Kidney (tissue), 14 donors: Measurements from ENCODE around the gene SETD3. TPM values are rescaled to one million over a fixed set of nuclear protein-coding genes. Genes with fewer than 3 reads are reported as not detected.

ENCODE experiments used
- DNase-seq, 5 donors: peaks; one replicate each; pipeline ENCODE4 v3.0.0-alpha.2; 2013 to 2020
- FAIRE-seq: peaks from 2 replicates; lab custom pipeline; 2012; peaks lifted over from hg19 to GRCh38; lab: Jason Lieb, UNC
- H3K27ac ChIP-seq, 2 donors: one replicate each; pipeline ENCODE4 v1.7.0; 2013; ENCODE audit warnings: low read depth in 2 of 2, low read length in 2 of 2, inconsistent platforms in 1 of 2
- H3K27me3 ChIP-seq: one replicate; pipeline ENCODE4 v1.7.1; 2013; ENCODE audit warnings: low read length, inconsistent platforms; ENCODE audit not compliant: control insufficient read depth, insufficient read depth
- H3K36me3 ChIP-seq, 3 donors: one replicate each; pipeline versions ENCODE4 v1.7.0 to v1.7.1; 2013; ENCODE audit warnings: low read length in 3 of 3, control low read depth in 1 of 3, inconsistent platforms in 1 of 3; ENCODE audit not compliant: insufficient read depth in 3 of 3, control insufficient read depth in 2 of 3
- H3K4me1 ChIP-seq, 3 donors: one replicate each; pipeline versions ENCODE4 v1.7.0 to v1.7.1; 2013; ENCODE audit warnings: low read length in 3 of 3, inconsistent platforms in 1 of 3, low read depth in 1 of 3; ENCODE audit not compliant: control insufficient read depth in 2 of 3, insufficient read depth in 2 of 3
- H3K4me3 ChIP-seq, 3 donors: one replicate each; pipeline versions ENCODE4 v1.7.0 to v1.8.1; 2013; ENCODE audit warnings: low read length in 3 of 3, control low read depth in 1 of 3, inconsistent platforms in 1 of 3
- H3K9ac ChIP-seq, 3 donors: one replicate each; pipeline versions ENCODE4 v1.7.0 to v1.7.1; 2013; ENCODE audit warnings: low read length in 3 of 3, control low read depth in 1 of 3, inconsistent platforms in 1 of 3
- H3K9me3 ChIP-seq, 3 donors: one replicate each; pipeline versions ENCODE4 v1.7.0 to v1.7.1; 2013; ENCODE audit warnings: low read length in 3 of 3, control low read depth in 1 of 3, inconsistent platforms in 1 of 3; ENCODE audit not compliant: control insufficient read depth in 2 of 3, insufficient read depth in 1 of 3
- CTCF ChIP-seq: IDR thresholded peaks from 3 replicates; pipeline ENCODE4 v1.5.1; 2012; ENCODE audit warnings: mild to moderate bottlenecking, moderate library complexity, borderline replicate concordance; ENCODE audit not compliant: insufficient read depth; ENCODE audit errors: extremely low read depth
- intact Hi-C: fragments of 100-400 bp; cut with DNase I; formaldehyde crosslinking; loops from one replicate; pipeline ENCODE4 v1.11.1; 2022
- polyA plus RNA-seq: library from polyadenylated mRNA; stranded (reverse); fragments of 350-450 nt; fragmentation: Illumina TruSeq; extraction: RNeasy Lipid Tissue Mini Kit (QIAGEN cat#74804); gene quantifications from one replicate; pipeline ENCODE4 v1.2.3, GENCODE V29; 2014; ENCODE audit warnings: low read depth, low replicate concordance; ENCODE audit not compliant: insufficient read depth
- total RNA-seq: library from RNA; stranded (reverse); fragmentation: NEBNext Ultra II Directional; extraction: Animal tissue kit (Norgen Biotek cat#: 25700); gene quantifications from one replicate; pipeline ENCODE4 v1.2.1, GENCODE V29; 2021
- donor health status: control.
- donor health status: control.
- donor health status: control.
- donor health status: control.
- donor health status: control.
- donor health status: DM: yes; HTN: yes; CAD: no.
- donor health status: Normal renal cell carcinoma (clear cell type).

Gene SETD3
- total and polyA plus RNA-seq, 2 donors from 2014 or later, result 74.0 to 85.6 TPM

- intact Hi-C loops, result loop anchor here (5.0 kb wide), 1 partner anchor 113 kb away; no protein-coding TSS in a partner anchor
- H3K4me1 ChIP-seq, result no peaks in the 10 kb centered on the region
- no peak overlapping the region for H3K27ac ChIP-seq
- no peak overlapping the region for H3K4me3 ChIP-seq
- H3K27me3 ChIP-seq, result no peaks in the 10 kb centered on the region
- no peak for FAIRE-seq
- peak in 2 of 5 donors; percentile 39 to 71 for DNase-seq
- TF ChIP-seq CTCF, result no peak
- peaks cover 0 to 3% (median 0%) of the 10 kb centered on the region in 3 donors for H3K36me3 ChIP-seq
- no peak overlapping the region for H3K9ac ChIP-seq
- H3K9me3 ChIP-seq, result no peaks in the 10 kb centered on the region
Measured at GRCh38 chr14:99514552-99515300, 34.1 kb upstream of the SETD3 start.

- Histone ChIP-seq H3K27me3 (no peaks in the 10 kb centered on the region), H3K9ac (no peak overlapping the region), H3K36me3 (peaks cover under 1 to 7% (median under 1%) of the 10 kb centered on the region in 3 donors), H3K9me3 (no peaks in the 10 kb centered on the region), H3K4me3 (no peak overlapping the region), H3K27ac (no peak overlapping the region), H3K4me1 (no peaks in the 10 kb centered on the region)
- no peak for TF ChIP-seq CTCF
- intact Hi-C loops, result no loop called here
- DNase-seq (peak in 1 of 5 donors; percentile 6), FAIRE-seq (no peak)
Measured at GRCh38 chr14:99513946-99514551, 33.4 kb upstream of the SETD3 start.

- Histone ChIP-seq H3K4me1 (no peaks in the 10 kb centered on the region), H3K4me3 (no peak overlapping the region), H3K9me3 (no peaks in the 10 kb centered on the region), H3K9ac (no peak overlapping the region), H3K27me3 (no peaks in the 10 kb centered on the region), H3K27ac (no peak overlapping the region), H3K36me3 (peaks cover 2 to 12% (median 7%) of the 10 kb centered on the region in 3 donors)
- FAIRE-seq (no peak), DNase-seq (peak in 3 of 5 donors; percentile 8 to 51 (median 36))
- TF ChIP-seq CTCF, result no peak
- intact Hi-C loops, result no loop called here
Measured at GRCh38 chr14:99513183-99513694, 32.6 kb upstream of the SETD3 start.
